Gastroesophageal sphincter (tissue), 4 donors: Measurements from ENCODE around the gene ASZ1. TPM values are rescaled to one million over a fixed set of nuclear protein-coding genes. Genes with fewer than 3 reads are reported as not detected.

ENCODE experiments used
- ATAC-seq: fragments of 150-250 bp; one replicate; pipeline ENCODE4 v1.9.1; 2016; ENCODE audit warnings: mild to moderate bottlenecking, moderate library complexity
- H3K27ac ChIP-seq, 4 donors: fragments of 200-600 bp; sonication (generic) in 3 of 4; 1 replicate in 3 of 4; 2 replicates in 1 of 4; pipeline ENCODE4 v1.5.1; 2016 to 2019
- H3K27me3 ChIP-seq: fragments of 200-600 bp; sonication (generic); one replicate; pipeline ENCODE4 v1.5.1; 2019
- H3K36me3 ChIP-seq, 2 donors: fragments of 200-600 bp; sonication (generic); one replicate each; pipeline ENCODE4 v1.5.1; 2019; ENCODE audit warnings: control low read depth in 1 of 2
- H3K4me1 ChIP-seq, 3 donors: fragments of 200-600 bp; sonication (generic); 1 replicate in 2 of 3; 2 replicates in 1 of 3; pipeline ENCODE4 v1.5.1; 2016 to 2019; ENCODE audit warnings: control low read depth in 2 of 3
- H3K4me3 ChIP-seq, 2 donors: fragments of 200-600 bp; sonication (generic); one replicate each; pipeline ENCODE4 v1.5.1; 2019; ENCODE audit warnings: mild to moderate bottlenecking in 1 of 2, moderate library complexity in 1 of 2
- H3K9me3 ChIP-seq, 3 donors: fragments of 200-600 bp; sonication (generic); one replicate each; pipeline ENCODE4 v1.5.1; 2017 to 2019; ENCODE audit warnings: control low read depth in 2 of 3
- CTCF ChIP-seq, 4 experiments: fragments of 200-600 bp in 2 of 4; fragments of 450-650 bp in 2 of 4; sonication (generic) in 1 of 4; IDR thresholded peaks; one replicate each; pipeline ENCODE4 v1.5.1; 2017 to 2019; ENCODE audit warnings: antibody characterized with exemption in 4 of 4, mild to moderate bottlenecking in 2 of 4, moderate library complexity in 2 of 4
- EP300 ChIP-seq: sonication (generic); formaldehyde crosslinking; IDR thresholded peaks from one replicate; pipeline ENCODE4 v1.6.1; 2017; ENCODE audit warnings: antibody characterized with exemption, mild to moderate bottlenecking
- POLR2A ChIP-seq, 2 donors: fragments of 450-650 bp; IDR thresholded peaks; one replicate each; pipeline ENCODE4 v1.6.1; 2017; ENCODE audit warnings: antibody characterized with exemption in 2 of 2, mild to moderate bottlenecking in 2 of 2, moderate library complexity in 1 of 2
- POLR2AphosphoS5 ChIP-seq: sonication (generic); formaldehyde crosslinking; IDR thresholded peaks from one replicate; pipeline ENCODE4 v1.6.1; 2017; ENCODE audit warnings: antibody characterized with exemption
- WGBS, 2 donors: methylation state at CpG; one replicate each; pipeline ENCODE4 v1.1.5; 2018; ENCODE audit warnings: low coverage in 1 of 2; 5-methylcytosine and 5-hydroxymethylcytosine counted together
- total RNA-seq, 4 donors: library from RNA; depleted of rRNA; stranded (reverse); fragments of >200 nt; gene quantifications; one replicate each; pipeline ENCODE4 v1.1.0, GENCODE V29; 2016

The ASZ1 gene
- total RNA-seq, 4 donors from 2014 or later, result not detected

- H3K4me3 ChIP-seq, result no peak overlapping the region
- peaks cover 4% of the 10 kb centered on the region for H3K27me3 ChIP-seq
- no peak for TF ChIP-seq CTCF (IDR thresholded peaks at IDR 0.05)
- H3K27ac ChIP-seq, result no peak overlapping the region
- H3K9me3 ChIP-seq, result peaks cover 0 to 13% (median 0%) of the 10 kb centered on the region in 3 donors
- no peaks in the 10 kb centered on the region for H3K36me3 ChIP-seq
- ATAC-seq, result no peak
- H3K4me1 ChIP-seq, result no peaks in the 10 kb centered on the region
These were observed 95.3 kb downstream of the ASZ1 start for GRCh38 chr7:117332031-117332430.

GRCh38 chr7:117325836-117326235 lies 101.5 kb downstream of the ASZ1 start:
- no peak for ATAC-seq
- no peaks in the 10 kb centered on the region for H3K36me3 ChIP-seq
- H3K27ac ChIP-seq, result no peak overlapping the region
- no peak for TF ChIP-seq POLR2A (IDR thresholded peaks at IDR 0.05)
- no peak for TF ChIP-seq EP300
- no peak for TF ChIP-seq POLR2AphosphoS5
- no peak for TF ChIP-seq CTCF (IDR thresholded peaks at IDR 0.05)
- peaks cover 0 to 13% (median 0%) of the 10 kb centered on the region in 3 donors for H3K9me3 ChIP-seq
- H3K27me3 ChIP-seq, result peaks cover 47% of the 10 kb centered on the region
- peaks cover 0 to 28% (median 5%) of the 10 kb centered on the region in 3 donors for H3K4me1 ChIP-seq
- WGBS, 2 donors, result 56 to 60% methylated on average over 1 of the region's 1 CpG
- no peak overlapping the region for H3K4me3 ChIP-seq

GRCh38 chr7:117324960-117325359 lies 102.3 kb downstream of the ASZ1 start:
- peaks cover 0 to 13% (median 0%) of the 10 kb centered on the region in 3 donors for H3K9me3 ChIP-seq
- peaks cover 55% of the 10 kb centered on the region for H3K27me3 ChIP-seq
- TF ChIP-seq CTCF (IDR thresholded peaks at IDR 0.05), result no peak
- peak overlapping the region in 1 of 4 donors; percentile 44 for H3K27ac ChIP-seq
- peak; percentile 56 for ATAC-seq
- WGBS, 2 donors, result 57 to 100% methylated on average over 1 to 4 of the region's 4 CpGs
- H3K4me3 ChIP-seq, result peak overlapping the region in 1 of 2 donors; percentile 47
- H3K4me1 ChIP-seq, result peaks cover 0 to 28% (median 5%) of the 10 kb centered on the region in 3 donors
- no peaks in the 10 kb centered on the region for H3K36me3 ChIP-seq

GRCh38 chr7:117323851-117324711 lies 103.2 kb downstream of the ASZ1 start:
- TF ChIP-seq EP300 (no peak), POLR2A (IDR thresholded peaks at IDR 0.05) (no peak), CTCF (IDR thresholded peaks at IDR 0.05) (no peak), POLR2AphosphoS5 (no peak)
- H3K9me3 ChIP-seq, result peaks cover 0 to 13% (median 0%) of the 10 kb centered on the region in 3 donors
- H3K27ac ChIP-seq, result peak overlapping the region in 1 of 4 donors; percentile 44
- ATAC-seq, result peak; percentile 74
- peaks cover 0 to 28% (median 5%) of the 10 kb centered on the region in 3 donors for H3K4me1 ChIP-seq
- WGBS, 2 donors, result 0% methylated on average over 1 of the region's 67 CpGs; no CpG with 5 or more reads in 1 of the 2 donors
- no peaks in the 10 kb centered on the region for H3K36me3 ChIP-seq
- H3K27me3 ChIP-seq, result peaks cover 57% of the 10 kb centered on the region
- H3K4me3 ChIP-seq, result peak overlapping the region; percentile 11 to 47

- Histone ChIP-seq H3K27me3 (peaks cover 57% of the 10 kb centered on the region), H3K36me3 (no peaks in the 10 kb centered on the region), H3K9me3 (peaks cover 0 to 12% (median 0%) of the 10 kb centered on the region in 3 donors), H3K4me1 (peaks cover 0 to 28% (median 5%) of the 10 kb centered on the region in 3 donors), H3K27ac (peak overlapping the region in 1 of 4 donors; percentile 44), H3K4me3 (peak overlapping the region in 1 of 2 donors; percentile 47)
- no peak for ATAC-seq
- TF ChIP-seq CTCF (IDR thresholded peaks at IDR 0.05), result no peak
- TF ChIP-seq POLR2A (IDR thresholded peaks at IDR 0.05), result no peak
- no peak for TF ChIP-seq EP300
- no peak for TF ChIP-seq POLR2AphosphoS5
- 0 to 1% methylated on average over 5 to 19 of the region's 25 CpGs for WGBS, 2 donors
These were observed 103.9 kb downstream of the ASZ1 start for GRCh38 chr7:117323305-117323850.
